ENCODE results near the gene SLC7A9. TPM values are rescaled to one million over a fixed set of nuclear protein-coding genes. Genes with fewer than 3 reads are reported as not detected.

SLC7A9 gene
- total and polyA plus RNA-seq, 2 of the 13 experiments (the other 11 are each of a cell fraction or from before 2014, with no cell fraction given), result 4.7 to 8.3 TPM

DNA sequence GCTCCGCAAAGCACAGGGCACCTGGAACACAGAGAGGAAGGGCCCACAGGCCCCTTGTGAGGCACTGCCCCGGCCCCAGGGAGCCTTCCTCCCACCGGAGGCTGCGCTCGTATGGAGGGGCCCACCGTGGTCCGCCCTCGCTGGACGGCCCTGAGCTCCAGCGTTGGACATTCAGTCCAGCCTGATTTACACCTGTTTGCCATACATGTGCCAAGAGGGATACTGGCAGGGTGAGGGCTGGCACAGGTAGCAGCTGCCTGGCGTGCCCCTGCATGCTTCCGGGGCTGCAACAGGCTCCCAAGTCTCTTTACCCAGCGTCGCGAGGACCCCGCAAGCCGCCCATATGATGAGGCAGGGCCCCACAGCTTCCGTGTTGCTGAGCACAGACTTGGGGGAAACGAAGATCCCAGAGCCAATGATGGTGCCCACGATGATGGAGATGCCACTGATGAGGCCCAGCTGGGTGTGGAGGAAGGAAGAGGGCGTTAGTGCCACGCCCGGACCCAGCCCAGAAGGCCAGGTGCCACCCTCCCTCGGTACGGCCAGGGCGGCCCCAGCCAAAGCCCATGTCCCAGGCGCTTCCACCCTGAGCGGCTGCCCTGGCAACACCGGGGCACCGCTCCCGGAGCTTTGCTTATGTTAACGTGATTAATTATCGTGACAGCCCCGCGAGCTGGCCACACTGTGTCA lies 5.1 kb downstream of the SLC7A9 start (continued):
- TF ChIP-seq FOSL1 (CRISPR knock-in tag; IDR thresholded peaks at IDR 0.05; ENCODE audit: borderline replicate concordance), result no peak
- TF ChIP-seq, protein P1, sequence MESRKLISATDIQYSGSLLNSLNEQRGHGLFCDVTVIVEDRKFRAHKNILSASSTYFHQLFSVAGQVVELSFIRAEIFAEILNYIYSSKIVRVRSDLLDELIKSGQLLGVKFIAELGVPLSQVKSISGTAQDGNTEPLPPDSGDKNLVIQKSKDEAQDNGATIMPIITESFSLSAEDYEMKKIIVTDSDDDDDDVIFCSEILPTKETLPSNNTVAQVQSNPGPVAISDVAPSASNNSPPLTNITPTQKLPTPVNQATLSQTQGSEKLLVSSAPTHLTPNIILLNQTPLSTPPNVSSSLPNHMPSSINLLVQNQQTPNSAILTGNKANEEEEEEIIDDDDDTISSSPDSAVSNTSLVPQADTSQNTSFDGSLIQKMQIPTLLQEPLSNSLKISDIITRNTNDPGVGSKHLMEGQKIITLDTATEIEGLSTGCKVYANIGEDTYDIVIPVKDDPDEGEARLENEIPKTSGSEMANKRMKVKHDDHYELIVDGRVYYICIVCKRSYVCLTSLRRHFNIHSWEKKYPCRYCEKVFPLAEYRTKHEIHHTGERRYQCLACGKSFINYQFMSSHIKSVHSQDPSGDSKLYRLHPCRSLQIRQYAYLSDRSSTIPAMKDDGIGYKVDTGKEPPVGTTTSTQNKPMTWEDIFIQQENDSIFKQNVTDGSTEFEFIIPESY (CRISPR knock-in tag; IDR thresholded peaks at IDR 0.05), result no peak
- no peak for TF ChIP-seq PLRG1 (conservative IDR thresholded peaks at IDR 0.05)
- TF ChIP-seq ZNF768 (CRISPR knock-in tag; IDR thresholded peaks at IDR 0.05), result no peak
- TF ChIP-seq ZNF292 (CRISPR knock-in tag; IDR thresholded peaks at IDR 0.05; ENCODE audit: borderline replicate concordance, low read depth), result no peak

GRCh38 chr19:32863841-32864240 lies 5.7 kb downstream of the SLC7A9 start:
- DNase-seq (ENCODE audit: low spot score), result no peak
- Histone ChIP-seq H3K4me2 (ENCODE audit: low read depth, low read length) (no peak overlapping the region), H2AFZ (ENCODE audit: low read length) (no peak overlapping the region), H3K4me1 (ENCODE audit: insufficient read depth, low read length) (peaks cover 7% of the 10 kb centered on the region; the same call in 1 of the 2 replicates), H3K4me3 (replicated peaks in 1 of 3; ENCODE audit: insufficient read depth in 1 of 3, low read depth in 2 of 3, low read length in 3 of 3) (no peak overlapping the region), H3K9me3 (ENCODE audit: low read length) (no peaks in the 10 kb centered on the region), H3K9ac (ENCODE audit: insufficient read depth, low read depth, low read length) (no peak overlapping the region), H3K36me3 (replicated peaks in 1 of 2; ENCODE audit: control insufficient read depth in 1 of 2, insufficient read depth in 2 of 2, low read length in 2 of 2) (peaks cover 3 to 4% of the 10 kb centered on the region in 2 experiments; a peak in 3 of 5 replicates), H3K27me3 (ENCODE audit: control insufficient read depth in 1 of 2, insufficient read depth in 2 of 2, low read length in 2 of 2) (no peaks in the 10 kb centered on the region), H4K20me1 (ENCODE audit: insufficient read depth, low read length) (no peaks in the 10 kb centered on the region), H3K27ac (ENCODE audit: extremely low read length, insufficient read depth, low read length) (no peak overlapping the region), H3K79me2 (ENCODE audit: insufficient read depth, low read length) (no peaks in the 10 kb centered on the region)
- intact Hi-C loops (cut with micrococcal nuclease; ENCODE audit: unreplicated experiment), result no loop called here
- POLR2A ChIA-PET, result no interaction called here
- in situ Hi-C loops (cut with HindIII; ENCODE audit: extremely low pct_ligation_motif_present, low pct_unique_long_range_greater_than_20kb), result no loop called here
- no peak for FAIRE-seq
- ATAC-seq, result no peak
- no TSS peak for BruUV-seq (replicated peaks)
- CTCF ChIA-PET (ENCODE audit: low intra/inter-chr PET ratio, low total read pairs), result no interaction called here
- 95% methylated on average over 11 of the region's 13 CpGs for WGBS (ENCODE audit: low lambda C conversion rate)
- TF ChIP-seq ZNF770 (CRISPR knock-in tag; IDR thresholded peaks at IDR 0.05) (no peak), ELF4 (CRISPR knock-in tag; IDR thresholded peaks at IDR 0.05; ENCODE audit: borderline replicate concordance) (no peak), GATA4 (IDR thresholded peaks at IDR 0.05; ENCODE audit: borderline replicate concordance, low read depth) (no peak), SYNCRIP (IDR thresholded peaks at IDR 0.05; ENCODE audit: insufficient read depth, low read depth, low read length) (no peak), ZFX (CRISPR knock-in tag; IDR thresholded peaks at IDR 0.05; ENCODE audit: low read depth) (no peak), GTF3A (CRISPR knock-in tag; conservative IDR thresholded peaks at IDR 0.05) (no peak), ZNF251 (CRISPR knock-in tag; IDR thresholded peaks at IDR 0.05) (no peak), MAFG (CRISPR knock-in tag; IDR thresholded peaks at IDR 0.05) (no peak)
- TF ChIP-seq, protein P2, sequence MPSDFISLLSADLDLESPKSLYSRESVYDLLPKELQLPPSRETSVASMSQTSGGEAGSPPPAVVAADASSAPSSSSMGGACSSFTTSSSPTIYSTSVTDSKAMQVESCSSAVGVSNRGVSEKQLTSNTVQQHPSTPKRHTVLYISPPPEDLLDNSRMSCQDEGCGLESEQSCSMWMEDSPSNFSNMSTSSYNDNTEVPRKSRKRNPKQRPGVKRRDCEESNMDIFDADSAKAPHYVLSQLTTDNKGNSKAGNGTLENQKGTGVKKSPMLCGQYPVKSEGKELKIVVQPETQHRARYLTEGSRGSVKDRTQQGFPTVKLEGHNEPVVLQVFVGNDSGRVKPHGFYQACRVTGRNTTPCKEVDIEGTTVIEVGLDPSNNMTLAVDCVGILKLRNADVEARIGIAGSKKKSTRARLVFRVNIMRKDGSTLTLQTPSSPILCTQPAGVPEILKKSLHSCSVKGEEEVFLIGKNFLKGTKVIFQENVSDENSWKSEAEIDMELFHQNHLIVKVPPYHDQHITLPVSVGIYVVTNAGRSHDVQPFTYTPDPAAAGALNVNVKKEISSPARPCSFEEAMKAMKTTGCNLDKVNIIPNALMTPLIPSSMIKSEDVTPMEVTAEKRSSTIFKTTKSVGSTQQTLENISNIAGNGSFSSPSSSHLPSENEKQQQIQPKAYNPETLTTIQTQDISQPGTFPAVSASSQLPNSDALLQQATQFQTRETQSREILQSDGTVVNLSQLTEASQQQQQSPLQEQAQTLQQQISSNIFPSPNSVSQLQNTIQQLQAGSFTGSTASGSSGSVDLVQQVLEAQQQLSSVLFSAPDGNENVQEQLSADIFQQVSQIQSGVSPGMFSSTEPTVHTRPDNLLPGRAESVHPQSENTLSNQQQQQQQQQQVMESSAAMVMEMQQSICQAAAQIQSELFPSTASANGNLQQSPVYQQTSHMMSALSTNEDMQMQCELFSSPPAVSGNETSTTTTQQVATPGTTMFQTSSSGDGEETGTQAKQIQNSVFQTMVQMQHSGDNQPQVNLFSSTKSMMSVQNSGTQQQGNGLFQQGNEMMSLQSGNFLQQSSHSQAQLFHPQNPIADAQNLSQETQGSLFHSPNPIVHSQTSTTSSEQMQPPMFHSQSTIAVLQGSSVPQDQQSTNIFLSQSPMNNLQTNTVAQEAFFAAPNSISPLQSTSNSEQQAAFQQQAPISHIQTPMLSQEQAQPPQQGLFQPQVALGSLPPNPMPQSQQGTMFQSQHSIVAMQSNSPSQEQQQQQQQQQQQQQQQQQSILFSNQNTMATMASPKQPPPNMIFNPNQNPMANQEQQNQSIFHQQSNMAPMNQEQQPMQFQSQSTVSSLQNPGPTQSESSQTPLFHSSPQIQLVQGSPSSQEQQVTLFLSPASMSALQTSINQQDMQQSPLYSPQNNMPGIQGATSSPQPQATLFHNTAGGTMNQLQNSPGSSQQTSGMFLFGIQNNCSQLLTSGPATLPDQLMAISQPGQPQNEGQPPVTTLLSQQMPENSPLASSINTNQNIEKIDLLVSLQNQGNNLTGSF (CRISPR knock-in tag; IDR thresholded peaks at IDR 0.05), result no peak
